Trophoblast cell (in vitro differentiated cells and primary cell): ENCODE results near the gene TOX2.
"Not testable (repeated sequence)": the region's sequence is repeated elsewhere in the genome, so short reads cannot be mapped to it uniquely, and the experiment has no call there.

Experiments
- DNase-seq, 2 donors: peaks; one replicate each; pipeline ENCODE4 v3.0.0-alpha.2; 2016
- H2AFZ ChIP-seq: 2 replicates; pipeline ENCODE4 v1.6.1; 2013; ENCODE audit warnings: low read length, moderate library complexity, mild to moderate bottlenecking; ENCODE audit not compliant: insufficient read depth, poor library complexity
- H2AK5ac ChIP-seq: 2 replicates; pipeline ENCODE4 v1.6.1; 2013; ENCODE audit warnings: mild to moderate bottlenecking, low read length
- H2BK120ac ChIP-seq: 2 replicates; pipeline ENCODE4 v1.6.1; 2013; ENCODE audit warnings: low read length, mild to moderate bottlenecking, moderate library complexity; ENCODE audit not compliant: insufficient read depth, poor library complexity
- H2BK12ac ChIP-seq: 2 replicates; pipeline ENCODE4 v1.6.1; 2013; ENCODE audit warnings: mild to moderate bottlenecking, low read length, moderate library complexity
- H2BK5ac ChIP-seq: 2 replicates; pipeline ENCODE4 v1.6.1; 2013; ENCODE audit warnings: low read length, low read depth, moderate library complexity, mild to moderate bottlenecking; ENCODE audit not compliant: poor library complexity
- H3K14ac ChIP-seq: 2 replicates; pipeline ENCODE4 v1.6.1; 2013; ENCODE audit warnings: mild to moderate bottlenecking, low read length
- H3K18ac ChIP-seq: 2 replicates; pipeline ENCODE4 v1.6.1; 2013; ENCODE audit warnings: mild to moderate bottlenecking, low read length
- H3K23ac ChIP-seq: 2 replicates; pipeline ENCODE4 v1.6.1; 2013; ENCODE audit warnings: low read length
- H3K27ac ChIP-seq: 2 replicates; pipeline ENCODE4 v1.5.1; 2013; ENCODE audit warnings: low read depth, mild to moderate bottlenecking, inconsistent platforms, low read length, moderate library complexity
- H3K27me3 ChIP-seq: 2 replicates; pipeline ENCODE4 v1.6.1; 2013; ENCODE audit warnings: inconsistent platforms, mild to moderate bottlenecking, low read length, moderate library complexity; ENCODE audit not compliant: insufficient read depth
- H3K36me3 ChIP-seq, 2 experiments: 1 replicate in 1 of 2; 2 replicates in 1 of 2; pipeline ENCODE4 v1.6.1; 2013; ENCODE audit warnings: low read length in 2 of 2, mild to moderate bottlenecking in 2 of 2, moderate library complexity in 1 of 2; ENCODE audit not compliant: insufficient read depth in 2 of 2, control insufficient read depth in 1 of 2
- H3K4ac ChIP-seq: 2 replicates; pipeline ENCODE4 v1.6.1; 2013; ENCODE audit warnings: low read depth, mild to moderate bottlenecking, low read length, moderate library complexity
- H3K4me1 ChIP-seq, 2 experiments: 1 replicate in 1 of 2; 2 replicates in 1 of 2; pipeline ENCODE4 v1.6.1; 2013; ENCODE audit warnings: low read length in 2 of 2, mild to moderate bottlenecking in 2 of 2, moderate library complexity in 1 of 2; ENCODE audit not compliant: insufficient read depth in 2 of 2, control insufficient read depth in 1 of 2
- H3K4me2 ChIP-seq: 2 replicates; pipeline ENCODE4 v1.6.1; 2013; ENCODE audit warnings: inconsistent platforms, mild to moderate bottlenecking, low read length, moderate library complexity
- H3K4me3 ChIP-seq: 2 replicates; pipeline ENCODE4 v1.5.1; 2013; ENCODE audit warnings: mild to moderate bottlenecking, low read depth, low read length, inconsistent platforms
- H3K79me1 ChIP-seq: one replicate; pipeline ENCODE4 v1.6.1; 2013; ENCODE audit warnings: low read length
- H3K79me2 ChIP-seq: 2 replicates; pipeline ENCODE4 v1.6.1; 2013; ENCODE audit warnings: low read length, mild to moderate bottlenecking; ENCODE audit not compliant: control insufficient read depth, insufficient read depth, poor library complexity
- H3K9ac ChIP-seq: 2 replicates; pipeline ENCODE4 v1.6.1; 2013; ENCODE audit warnings: mild to moderate bottlenecking, low read length
- H3K9me3 ChIP-seq: 2 replicates; pipeline ENCODE4 v1.6.1; 2013; ENCODE audit warnings: low read depth, mild to moderate bottlenecking, control low read depth, inconsistent platforms, low read length; ENCODE audit not compliant: insufficient read depth
- H4K12ac ChIP-seq: 2 replicates; pipeline ENCODE4 v1.6.1; 2013; ENCODE audit warnings: low read depth, mild to moderate bottlenecking, low read length, moderate library complexity
- H4K8ac ChIP-seq: 2 replicates; pipeline ENCODE4 v1.6.1; 2013; ENCODE audit warnings: low read depth, mild to moderate bottlenecking, low read length, moderate library complexity
- H4K91ac ChIP-seq: one replicate; pipeline ENCODE4 v1.6.1; 2013; ENCODE audit warnings: low read depth, mild to moderate bottlenecking, low read length, moderate library complexity
- WGBS: extraction: QIAGEN DNeasy Blood & Tissue Kit; methylation state at CpG from one replicate; pipeline ENCODE4 v1.1.7; 2013; ENCODE audit warnings: missing lambda C conversion rate; ENCODE audit not compliant: insufficient read length, insufficient coverage; ENCODE audit errors: extremely low coverage; 5-methylcytosine and 5-hydroxymethylcytosine counted together

Gene TOX2

GRCh38 chr20:44044712-44045111, 130.1 kb downstream of the TOX2 start:
- not testable (repeated sequence) for H3K27ac ChIP-seq, H3K4ac ChIP-seq, H2BK120ac ChIP-seq, H3K36me3 ChIP-seq, H4K12ac ChIP-seq, H3K9me3 ChIP-seq, H2BK5ac ChIP-seq, H2AK5ac ChIP-seq, H4K91ac ChIP-seq, H3K4me3 ChIP-seq, H3K18ac ChIP-seq, H3K4me1 ChIP-seq, H3K9ac ChIP-seq, DNase-seq, H4K8ac ChIP-seq, H3K27me3 ChIP-seq, H3K4me2 ChIP-seq, H3K79me1 ChIP-seq, H3K79me2 ChIP-seq, H3K23ac ChIP-seq, H2BK12ac ChIP-seq, H3K14ac ChIP-seq, H2AFZ ChIP-seq
- WGBS: no CpG with 5 or more reads among the region's 5 CpGs

- Histone ChIP-seq H2BK12ac (no peak overlapping the region), H3K9me3 (no peaks in the 10 kb centered on the region), H3K79me1 (no peaks in the 10 kb centered on the region), H4K8ac (no peak overlapping the region), H3K9ac (no peak overlapping the region), H3K4me1 (no peaks in the 10 kb centered on the region), H4K91ac (no peak overlapping the region), H2BK5ac (no peak overlapping the region), H2BK120ac (no peak overlapping the region), H3K4ac (no peak overlapping the region), H3K23ac (no peak overlapping the region), H3K27ac (no peak overlapping the region), H3K4me3 (no peak overlapping the region), H3K4me2 (no peak overlapping the region), H3K27me3 (no peaks in the 10 kb centered on the region), H3K36me3 (no peaks in the 10 kb centered on the region), H4K12ac (no peak overlapping the region), H2AK5ac (no peak overlapping the region), H3K18ac (no peak overlapping the region), H2AFZ (no peak overlapping the region), H3K79me2 (no peaks in the 10 kb centered on the region), H3K14ac (no peak overlapping the region)
- no peak for DNase-seq
- WGBS: no CpG with 5 or more reads among the region's 2 CpGs
Observed at GRCh38 chr20:44050327-44050726, 135.7 kb downstream of the TOX2 start.

GRCh38 chr20:44050925-44051660, 136.4 kb downstream of the TOX2 start:
- no peaks in the 10 kb centered on the region for H3K4me1 ChIP-seq
- H3K79me2 ChIP-seq: no peaks in the 10 kb centered on the region
- no peak overlapping the region for H2AFZ ChIP-seq
- no CpG with 5 or more reads among the region's 25 CpGs for WGBS
- no peak overlapping the region for H4K8ac ChIP-seq
- H3K79me1 ChIP-seq: no peaks in the 10 kb centered on the region
- no peaks in the 10 kb centered on the region for H3K9me3 ChIP-seq
- no peak overlapping the region for H2BK12ac ChIP-seq
- no peak overlapping the region for H2BK120ac ChIP-seq
- H3K14ac ChIP-seq: no peak overlapping the region
- no peak for DNase-seq
- H4K12ac ChIP-seq: no peak overlapping the region
- H2BK5ac ChIP-seq: no peak overlapping the region
- H3K9ac ChIP-seq: no peak overlapping the region
- no peaks in the 10 kb centered on the region for H3K36me3 ChIP-seq
- no peak overlapping the region for H3K23ac ChIP-seq
- no peak overlapping the region for H3K18ac ChIP-seq
- no peak overlapping the region for H3K4me2 ChIP-seq
- H4K91ac ChIP-seq: no peak overlapping the region
- H3K27ac ChIP-seq: no peak overlapping the region
- no peak overlapping the region for H3K4me3 ChIP-seq
- no peak overlapping the region for H2AK5ac ChIP-seq
- no peaks in the 10 kb centered on the region for H3K27me3 ChIP-seq
- no peak overlapping the region for H3K4ac ChIP-seq

GRCh38 chr20:44051661-44052000, 137.0 kb downstream of the TOX2 start:
- H4K91ac ChIP-seq: no peak overlapping the region
- DNase-seq: no peak
- no peak overlapping the region for H3K23ac ChIP-seq
- H3K27me3 ChIP-seq: no peaks in the 10 kb centered on the region
- no peaks in the 10 kb centered on the region for H3K4me1 ChIP-seq
- H3K9me3 ChIP-seq: no peaks in the 10 kb centered on the region
- H3K4me3 ChIP-seq: no peak overlapping the region
- no peak overlapping the region for H2AK5ac ChIP-seq
- H2BK120ac ChIP-seq: no peak overlapping the region
- H3K18ac ChIP-seq: no peak overlapping the region
- WGBS: no CpG with 5 or more reads among the region's 9 CpGs
- no peak overlapping the region for H3K4ac ChIP-seq
- H3K36me3 ChIP-seq: no peaks in the 10 kb centered on the region
- H4K12ac ChIP-seq: no peak overlapping the region
- no peak overlapping the region for H3K27ac ChIP-seq
- no peaks in the 10 kb centered on the region for H3K79me1 ChIP-seq
- H3K79me2 ChIP-seq: no peaks in the 10 kb centered on the region
- no peak overlapping the region for H2AFZ ChIP-seq
- H4K8ac ChIP-seq: no peak overlapping the region
- no peak overlapping the region for H2BK12ac ChIP-seq
- H3K14ac ChIP-seq: no peak overlapping the region
- no peak overlapping the region for H3K9ac ChIP-seq
- no peak overlapping the region for H2BK5ac ChIP-seq
- no peak overlapping the region for H3K4me2 ChIP-seq
